ENCODE data around the gene FAM229A.

DNA sequence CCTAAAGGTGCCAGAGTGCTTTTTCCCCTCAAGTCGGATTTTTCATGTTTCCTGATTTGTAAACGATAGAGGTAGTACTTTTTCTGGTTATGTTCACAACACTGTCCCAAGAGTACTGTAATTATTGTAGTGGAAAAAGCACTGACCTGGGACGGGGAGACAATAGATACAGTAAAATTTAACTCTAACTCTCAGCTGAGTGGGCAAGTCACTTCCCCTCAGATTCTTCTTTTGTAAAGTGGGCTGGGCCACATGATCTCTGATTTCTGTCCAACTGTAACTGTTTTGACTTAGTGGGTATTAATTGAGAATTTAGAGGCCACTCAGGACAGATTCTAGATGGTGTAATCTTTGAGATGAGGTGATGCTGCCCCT, 45.4 kb downstream of the FAM229A start:
- TF ChIP-seq, protein P1, sequence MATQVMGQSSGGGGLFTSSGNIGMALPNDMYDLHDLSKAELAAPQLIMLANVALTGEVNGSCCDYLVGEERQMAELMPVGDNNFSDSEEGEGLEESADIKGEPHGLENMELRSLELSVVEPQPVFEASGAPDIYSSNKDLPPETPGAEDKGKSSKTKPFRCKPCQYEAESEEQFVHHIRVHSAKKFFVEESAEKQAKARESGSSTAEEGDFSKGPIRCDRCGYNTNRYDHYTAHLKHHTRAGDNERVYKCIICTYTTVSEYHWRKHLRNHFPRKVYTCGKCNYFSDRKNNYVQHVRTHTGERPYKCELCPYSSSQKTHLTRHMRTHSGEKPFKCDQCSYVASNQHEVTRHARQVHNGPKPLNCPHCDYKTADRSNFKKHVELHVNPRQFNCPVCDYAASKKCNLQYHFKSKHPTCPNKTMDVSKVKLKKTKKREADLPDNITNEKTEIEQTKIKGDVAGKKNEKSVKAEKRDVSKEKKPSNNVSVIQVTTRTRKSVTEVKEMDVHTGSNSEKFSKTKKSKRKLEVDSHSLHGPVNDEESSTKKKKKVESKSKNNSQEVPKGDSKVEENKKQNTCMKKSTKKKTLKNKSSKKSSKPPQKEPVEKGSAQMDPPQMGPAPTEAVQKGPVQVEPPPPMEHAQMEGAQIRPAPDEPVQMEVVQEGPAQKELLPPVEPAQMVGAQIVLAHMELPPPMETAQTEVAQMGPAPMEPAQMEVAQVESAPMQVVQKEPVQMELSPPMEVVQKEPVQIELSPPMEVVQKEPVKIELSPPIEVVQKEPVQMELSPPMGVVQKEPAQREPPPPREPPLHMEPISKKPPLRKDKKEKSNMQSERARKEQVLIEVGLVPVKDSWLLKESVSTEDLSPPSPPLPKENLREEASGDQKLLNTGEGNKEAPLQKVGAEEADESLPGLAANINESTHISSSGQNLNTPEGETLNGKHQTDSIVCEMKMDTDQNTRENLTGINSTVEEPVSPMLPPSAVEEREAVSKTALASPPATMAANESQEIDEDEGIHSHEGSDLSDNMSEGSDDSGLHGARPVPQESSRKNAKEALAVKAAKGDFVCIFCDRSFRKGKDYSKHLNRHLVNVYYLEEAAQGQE (IDR thresholded peaks at IDR 0.05; ENCODE audit: low read depth) = no peak
- TF ChIP-seq, protein P2, sequence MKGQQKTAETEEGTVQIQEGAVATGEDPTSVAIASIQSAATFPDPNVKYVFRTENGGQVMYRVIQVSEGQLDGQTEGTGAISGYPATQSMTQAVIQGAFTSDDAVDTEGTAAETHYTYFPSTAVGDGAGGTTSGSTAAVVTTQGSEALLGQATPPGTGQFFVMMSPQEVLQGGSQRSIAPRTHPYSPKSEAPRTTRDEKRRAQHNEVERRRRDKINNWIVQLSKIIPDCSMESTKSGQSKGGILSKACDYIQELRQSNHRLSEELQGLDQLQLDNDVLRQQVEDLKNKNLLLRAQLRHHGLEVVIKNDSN (IDR thresholded peaks at IDR 0.05) = no peak
- TF ChIP-seq RAD21 (IDR thresholded peaks at IDR 0.05; ENCODE audit: low read depth) = no peak
- no peak for TF ChIP-seq TAF1 (IDR thresholded peaks at IDR 0.05; ENCODE audit: low read depth)
- TF ChIP-seq ZBTB7A (IDR thresholded peaks at IDR 0.05; ENCODE audit: low read depth) = no peak
- TF ChIP-seq EP300 (IDR thresholded peaks at IDR 0.05; ENCODE audit: borderline replicate concordance) = no peak
- no peak for TF ChIP-seq CEBPB (IDR thresholded peaks at IDR 0.05)
- TF ChIP-seq TCF12 (IDR thresholded peaks at IDR 0.05; ENCODE audit: low read depth) = no peak
- TF ChIP-seq CREB1 (IDR thresholded peaks at IDR 0.05; ENCODE audit: low read depth) = no peak
- TF ChIP-seq YY1 (IDR thresholded peaks at IDR 0.05; ENCODE audit: low read depth) = no peak
- TF ChIP-seq EGR1 (IDR thresholded peaks at IDR 0.05) = no peak

Data from Ishikawa (cell line).